Fibroblast of mammary gland (primary cell): ENCODE results near the gene GCHFR.

Experiments used
- DNase-seq: peaks from one replicate; pipeline ENCODE4 v3.0.0-alpha.2; 2010; ENCODE audit warnings: low read depth
- H3K4me3 ChIP-seq: 2 replicates; pipeline ENCODE4 v1.5.1; 2011; ENCODE audit warnings: low read depth, mild to moderate bottlenecking, low read length, moderate library complexity; ENCODE audit not compliant: control insufficient read depth
- CTCF ChIP-seq: conservative IDR thresholded peaks from 2 replicates; pipeline ENCODE4 v1.5.1; 2011; ENCODE audit warnings: low read depth, low read length, inconsistent platforms; ENCODE audit not compliant: control insufficient read depth, insufficient read depth

The GCHFR gene

GRCh38 chr15:40763801-40764628 lies at the start of gene GCHFR:
GCHFR (plus strand) TSS chr15:40764068; CDS start chr15:40764181, 113 bp downstream.
- no peak for TF ChIP-seq CTCF
- peak within 1 kb of the TSS; percentile 46 for H3K4me3 ChIP-seq
- peak; percentile 33 for DNase-seq

- TF ChIP-seq CTCF = no peak
- H3K4me3 ChIP-seq = no peak overlapping the region
- no peak for DNase-seq
Observed at GRCh38 chr15:40714144-40714543, 49.7 kb upstream of the GCHFR start.

GRCh38 chr15:40716165-40716564 lies 47.7 kb upstream of the GCHFR start:
- no peak for DNase-seq
- H3K4me3 ChIP-seq = no peak overlapping the region
- TF ChIP-seq CTCF = no peak

GRCh38 chr15:40721701-40722100 lies 42.2 kb upstream of the GCHFR start:
- no peak for TF ChIP-seq CTCF
- no peak overlapping the region for H3K4me3 ChIP-seq
- DNase-seq = peak; percentile 11

- no peak overlapping the region for H3K4me3 ChIP-seq
- no peak for TF ChIP-seq CTCF
- no peak for DNase-seq
Observed at GRCh38 chr15:40722354-40722753, 41.5 kb upstream of the GCHFR start.

GRCh38 chr15:40722934-40723333 lies 40.9 kb upstream of the GCHFR start:
- TF ChIP-seq CTCF = no peak
- peak; percentile 16 for DNase-seq
- no peak overlapping the region for H3K4me3 ChIP-seq
